Measurements from ENCODE around the gene USHBP1.
A peak's percentile ranks its signal among the peaks of the same experiment; 100 is the strongest.

The USHBP1 gene

GRCh38 chr19:17213334-17213733 lies 51.2 kb downstream of the USHBP1 start:
- H2BK15ac ChIP-seq (ENCODE audit: low read depth, poor library complexity, severe bottlenecking), result no peak overlapping the region
- H4K8ac ChIP-seq (ENCODE audit: low read length), result no peak overlapping the region
- peaks cover 17% of the 10 kb centered on the region for H3K79me1 ChIP-seq (replicated peaks; ENCODE audit: low read length, poor library complexity, severe bottlenecking)
- no peak overlapping the region for H3K14ac ChIP-seq (ENCODE audit: low read length in 2 of 2)
- no peak overlapping the region for H3K4me2 ChIP-seq (ENCODE audit: low read length, poor library complexity, severe bottlenecking)
- H3K9ac ChIP-seq (ENCODE audit: low read length), result no peak overlapping the region
- no peak overlapping the region for H3K23ac ChIP-seq (ENCODE audit: low read length in 2 of 2)
- H3K36me3 ChIP-seq (ENCODE audit: control insufficient read depth in 1 of 2, insufficient read depth in 2 of 2, low read depth in 1 of 2, low read length in 2 of 2), result peaks cover 70 to 71% of the 10 kb centered on the region in 2 experiments
- H2BK5ac ChIP-seq (ENCODE audit: low read depth, low read length, poor library complexity, severe bottlenecking), result no peak overlapping the region
- no peak overlapping the region for H2AFZ ChIP-seq (ENCODE audit: low read depth, low read length)
- H2AK5ac ChIP-seq (ENCODE audit: low read length, severe bottlenecking), result no peak overlapping the region
- H3K9me3 ChIP-seq (ENCODE audit: control insufficient read depth, low read length), result no peaks in the 10 kb centered on the region
- 97% methylated on average over 5 of the region's 5 CpGs for WGBS
- no peak overlapping the region for H4K91ac ChIP-seq (ENCODE audit: low read length)
- no peak overlapping the region for H2BK120ac ChIP-seq (ENCODE audit: low read depth, low read length)
- H3K4me3 ChIP-seq (ENCODE audit: insufficient read depth in 1 of 2, low read depth in 1 of 2, low read length in 2 of 2), result no peak overlapping the region
- no peak overlapping the region for H2BK12ac ChIP-seq (ENCODE audit: low read length in 2 of 2)
- no peak overlapping the region for H3K18ac ChIP-seq (ENCODE audit: low read depth in 1 of 2, low read length in 2 of 2)
- DNase-seq, result no peak
- H3K4ac ChIP-seq (ENCODE audit: low read depth in 1 of 2, low read length in 2 of 2), result no peak overlapping the region
- no peak overlapping the region for H3K27ac ChIP-seq (ENCODE audit: low read length, poor library complexity, severe bottlenecking)
- H3K27me3 ChIP-seq (ENCODE audit: control insufficient read depth in 1 of 2, insufficient read depth in 1 of 2, low read length in 2 of 2), result no peaks in the 10 kb centered on the region
- H3K4me1 ChIP-seq (ENCODE audit: control insufficient read depth, insufficient read depth, low read depth, low read length), result peaks cover 20% of the 10 kb centered on the region

GRCh38 chr19:17211547-17212446 lies 52.7 kb downstream of the USHBP1 start:
- Histone ChIP-seq H3K18ac (ENCODE audit: low read depth in 1 of 2, low read length in 2 of 2) (no peak overlapping the region), H2BK12ac (ENCODE audit: low read length in 2 of 2) (no peak overlapping the region), H4K8ac (ENCODE audit: low read length) (no peak overlapping the region), H3K4me2 (ENCODE audit: low read length, poor library complexity, severe bottlenecking) (no peak overlapping the region), H2BK120ac (ENCODE audit: low read depth, low read length) (no peak overlapping the region), H3K4me3 (ENCODE audit: insufficient read depth in 1 of 2, low read depth in 1 of 2, low read length in 2 of 2) (no peak overlapping the region), H2BK5ac (ENCODE audit: low read depth, low read length, poor library complexity, severe bottlenecking) (no peak overlapping the region), H3K14ac (ENCODE audit: low read length in 2 of 2) (no peak overlapping the region), H2BK15ac (ENCODE audit: low read depth, poor library complexity, severe bottlenecking) (no peak overlapping the region), H3K27me3 (ENCODE audit: control insufficient read depth in 1 of 2, insufficient read depth in 1 of 2, low read length in 2 of 2) (no peaks in the 10 kb centered on the region), H3K36me3 (ENCODE audit: control insufficient read depth in 1 of 2, insufficient read depth in 2 of 2, low read depth in 1 of 2, low read length in 2 of 2) (peaks cover 61 to 62% of the 10 kb centered on the region in 2 experiments), H3K9ac (ENCODE audit: low read length) (no peak overlapping the region), H3K9me3 (ENCODE audit: control insufficient read depth, low read length) (no peaks in the 10 kb centered on the region), H3K4ac (ENCODE audit: low read depth in 1 of 2, low read length in 2 of 2) (no peak overlapping the region), H2AK5ac (ENCODE audit: low read length, severe bottlenecking) (no peak overlapping the region), H3K23ac (ENCODE audit: low read length in 2 of 2) (no peak overlapping the region), H4K91ac (ENCODE audit: low read length) (no peak overlapping the region), H3K79me1 (replicated peaks; ENCODE audit: low read length, poor library complexity, severe bottlenecking) (peaks cover 19% of the 10 kb centered on the region), H3K27ac (ENCODE audit: low read length, poor library complexity, severe bottlenecking) (no peak overlapping the region), H3K4me1 (ENCODE audit: control insufficient read depth, insufficient read depth, low read depth, low read length) (peaks cover 20% of the 10 kb centered on the region), H2AFZ (ENCODE audit: low read depth, low read length) (no peak overlapping the region)
- no peak for DNase-seq
- 95% methylated on average over 57 of the region's 58 CpGs for WGBS

DNA sequence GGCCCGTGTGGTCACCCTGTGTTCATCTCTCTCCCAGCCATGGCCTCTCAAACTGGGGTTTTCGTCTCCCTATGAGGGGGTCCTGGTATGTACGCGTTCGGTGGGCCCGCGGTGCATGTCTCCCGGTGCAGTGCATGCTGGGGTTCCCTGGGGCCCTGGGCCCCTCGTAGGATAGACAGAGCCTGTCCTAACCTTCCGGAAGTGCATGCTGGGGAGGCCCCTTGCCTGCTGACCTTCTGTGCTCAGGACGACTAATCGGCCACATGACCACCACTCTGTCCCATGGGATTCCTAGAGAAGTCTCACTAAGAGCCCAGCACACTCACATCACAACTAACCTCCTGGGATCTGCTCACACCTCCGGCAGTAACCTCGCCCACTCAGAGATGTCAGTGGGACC lies 54.2 kb downstream of the USHBP1 start:
- Histone ChIP-seq H3K79me1 (replicated peaks; ENCODE audit: low read length, poor library complexity, severe bottlenecking) (peaks cover 16% of the 10 kb centered on the region), H4K91ac (ENCODE audit: low read length) (peak overlapping the region; percentile 12), H2BK12ac (ENCODE audit: low read length in 2 of 2) (no peak overlapping the region), H4K8ac (ENCODE audit: low read length) (no peak overlapping the region), H3K9ac (ENCODE audit: low read length) (peak overlapping the region; percentile 36), H3K27ac (ENCODE audit: low read length, poor library complexity, severe bottlenecking) (no peak overlapping the region), H3K14ac (ENCODE audit: low read length in 2 of 2) (no peak overlapping the region), H3K4me1 (ENCODE audit: control insufficient read depth, insufficient read depth, low read depth, low read length) (peaks cover 13% of the 10 kb centered on the region), H3K4ac (ENCODE audit: low read depth in 1 of 2, low read length in 2 of 2) (no peak overlapping the region), H2AFZ (ENCODE audit: low read depth, low read length) (no peak overlapping the region), H3K18ac (ENCODE audit: low read depth in 1 of 2, low read length in 2 of 2) (no peak overlapping the region), H2BK120ac (ENCODE audit: low read depth, low read length) (no peak overlapping the region), H3K4me2 (ENCODE audit: low read length, poor library complexity, severe bottlenecking) (no peak overlapping the region), H3K4me3 (ENCODE audit: insufficient read depth in 1 of 2, low read depth in 1 of 2, low read length in 2 of 2) (no peak overlapping the region), H2BK5ac (ENCODE audit: low read depth, low read length, poor library complexity, severe bottlenecking) (no peak overlapping the region), H3K23ac (ENCODE audit: low read length in 2 of 2) (no peak overlapping the region), H3K27me3 (ENCODE audit: control insufficient read depth in 1 of 2, insufficient read depth in 1 of 2, low read length in 2 of 2) (no peaks in the 10 kb centered on the region), H2AK5ac (ENCODE audit: low read length, severe bottlenecking) (no peak overlapping the region), H3K36me3 (ENCODE audit: control insufficient read depth in 1 of 2, insufficient read depth in 2 of 2, low read depth in 1 of 2, low read length in 2 of 2) (peaks cover 69 to 74% of the 10 kb centered on the region in 2 experiments), H2BK15ac (ENCODE audit: low read depth, poor library complexity, severe bottlenecking) (no peak overlapping the region), H3K9me3 (ENCODE audit: control insufficient read depth, low read length) (no peaks in the 10 kb centered on the region)
- DNase-seq, result peak; percentile 40
- WGBS, result 90% methylated on average over 13 of the region's 14 CpGs

GRCh38 chr19:17209126-17210036 lies 55.2 kb downstream of the USHBP1 start:
- Histone ChIP-seq H4K8ac (ENCODE audit: low read length) (peak overlapping the region; percentile 35), H4K91ac (ENCODE audit: low read length) (peak overlapping the region; percentile 56), H2BK5ac (ENCODE audit: low read depth, low read length, poor library complexity, severe bottlenecking) (no peak overlapping the region), H3K4me3 (ENCODE audit: insufficient read depth in 1 of 2, low read depth in 1 of 2, low read length in 2 of 2) (no peak overlapping the region), H2BK12ac (ENCODE audit: low read length in 2 of 2) (no peak overlapping the region), H3K4me2 (ENCODE audit: low read length, poor library complexity, severe bottlenecking) (no peak overlapping the region), H3K79me1 (replicated peaks; ENCODE audit: low read length, poor library complexity, severe bottlenecking) (peaks cover 11% of the 10 kb centered on the region), H2BK15ac (ENCODE audit: low read depth, poor library complexity, severe bottlenecking) (no peak overlapping the region), H2BK120ac (ENCODE audit: low read depth, low read length) (peak overlapping the region; percentile 24), H2AK5ac (ENCODE audit: low read length, severe bottlenecking) (no peak overlapping the region), H3K9me3 (ENCODE audit: control insufficient read depth, low read length) (no peaks in the 10 kb centered on the region), H3K4ac (ENCODE audit: low read depth in 1 of 2, low read length in 2 of 2) (no peak overlapping the region), H3K14ac (ENCODE audit: low read length in 2 of 2) (no peak overlapping the region), H2AFZ (ENCODE audit: low read depth, low read length) (no peak overlapping the region), H3K27ac (ENCODE audit: low read length, poor library complexity, severe bottlenecking) (no peak overlapping the region), H3K9ac (ENCODE audit: low read length) (no peak overlapping the region), H3K18ac (ENCODE audit: low read depth in 1 of 2, low read length in 2 of 2) (no peak overlapping the region), H3K36me3 (ENCODE audit: control insufficient read depth in 1 of 2, insufficient read depth in 2 of 2, low read depth in 1 of 2, low read length in 2 of 2) (peaks cover 76 to 83% of the 10 kb centered on the region in 2 experiments), H3K23ac (ENCODE audit: low read length in 2 of 2) (no peak overlapping the region), H3K4me1 (ENCODE audit: control insufficient read depth, insufficient read depth, low read depth, low read length) (peaks cover 8% of the 10 kb centered on the region), H3K27me3 (ENCODE audit: control insufficient read depth in 1 of 2, insufficient read depth in 1 of 2, low read length in 2 of 2) (no peaks in the 10 kb centered on the region)
- peak; percentile 30 for DNase-seq
- WGBS, result 76% methylated on average over 22 of the region's 28 CpGs
